ENCODE data around the gene FBXW2. TPM values are rescaled to one million over a fixed set of nuclear protein-coding genes. Genes with fewer than 3 reads are reported as not detected.

The FBXW2 gene
- total RNA-seq, 1 experiment from 2014 or later, result 46.0 TPM

- intact Hi-C loops (cut with micrococcal nuclease; ENCODE audit: unreplicated experiment), result no loop called here
- POLR2A ChIA-PET, result interaction anchor here (0.6 kb wide), 1 partner anchor 122 kb away, joined by 5 read pairs; no protein-coding TSS in a partner anchor
- CTCF ChIA-PET, result no interaction called here
These were observed 74.9 kb downstream of the FBXW2 start for GRCh38 chr9:120718316-120718715.

GRCh38 chr9:120717176-120717575 lies 76.0 kb downstream of the FBXW2 start:
- CTCF ChIA-PET, result interaction anchor here (0.7 kb wide), 1 partner anchor 19 kb away, joined by 3 read pairs; no protein-coding TSS in a partner anchor
- TF ChIP-seq, protein P1, sequence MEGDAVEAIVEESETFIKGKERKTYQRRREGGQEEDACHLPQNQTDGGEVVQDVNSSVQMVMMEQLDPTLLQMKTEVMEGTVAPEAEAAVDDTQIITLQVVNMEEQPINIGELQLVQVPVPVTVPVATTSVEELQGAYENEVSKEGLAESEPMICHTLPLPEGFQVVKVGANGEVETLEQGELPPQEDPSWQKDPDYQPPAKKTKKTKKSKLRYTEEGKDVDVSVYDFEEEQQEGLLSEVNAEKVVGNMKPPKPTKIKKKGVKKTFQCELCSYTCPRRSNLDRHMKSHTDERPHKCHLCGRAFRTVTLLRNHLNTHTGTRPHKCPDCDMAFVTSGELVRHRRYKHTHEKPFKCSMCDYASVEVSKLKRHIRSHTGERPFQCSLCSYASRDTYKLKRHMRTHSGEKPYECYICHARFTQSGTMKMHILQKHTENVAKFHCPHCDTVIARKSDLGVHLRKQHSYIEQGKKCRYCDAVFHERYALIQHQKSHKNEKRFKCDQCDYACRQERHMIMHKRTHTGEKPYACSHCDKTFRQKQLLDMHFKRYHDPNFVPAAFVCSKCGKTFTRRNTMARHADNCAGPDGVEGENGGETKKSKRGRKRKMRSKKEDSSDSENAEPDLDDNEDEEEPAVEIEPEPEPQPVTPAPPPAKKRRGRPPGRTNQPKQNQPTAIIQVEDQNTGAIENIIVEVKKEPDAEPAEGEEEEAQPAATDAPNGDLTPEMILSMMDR (IDR thresholded peaks at IDR 0.05), result no peak
- TF ChIP-seq POLR2AphosphoS5 (IDR thresholded peaks at IDR 0.05; ENCODE audit: low read depth, low read length), result no peak
- TF ChIP-seq SIN3A (IDR thresholded peaks at IDR 0.05; ENCODE audit: borderline replicate concordance, insufficient read depth, low read depth, low read length), result no peak
- no peak for TF ChIP-seq TCF7L2 (IDR thresholded peaks at IDR 0.05; ENCODE audit: low read depth, low read length)
- TF ChIP-seq, protein P2, sequence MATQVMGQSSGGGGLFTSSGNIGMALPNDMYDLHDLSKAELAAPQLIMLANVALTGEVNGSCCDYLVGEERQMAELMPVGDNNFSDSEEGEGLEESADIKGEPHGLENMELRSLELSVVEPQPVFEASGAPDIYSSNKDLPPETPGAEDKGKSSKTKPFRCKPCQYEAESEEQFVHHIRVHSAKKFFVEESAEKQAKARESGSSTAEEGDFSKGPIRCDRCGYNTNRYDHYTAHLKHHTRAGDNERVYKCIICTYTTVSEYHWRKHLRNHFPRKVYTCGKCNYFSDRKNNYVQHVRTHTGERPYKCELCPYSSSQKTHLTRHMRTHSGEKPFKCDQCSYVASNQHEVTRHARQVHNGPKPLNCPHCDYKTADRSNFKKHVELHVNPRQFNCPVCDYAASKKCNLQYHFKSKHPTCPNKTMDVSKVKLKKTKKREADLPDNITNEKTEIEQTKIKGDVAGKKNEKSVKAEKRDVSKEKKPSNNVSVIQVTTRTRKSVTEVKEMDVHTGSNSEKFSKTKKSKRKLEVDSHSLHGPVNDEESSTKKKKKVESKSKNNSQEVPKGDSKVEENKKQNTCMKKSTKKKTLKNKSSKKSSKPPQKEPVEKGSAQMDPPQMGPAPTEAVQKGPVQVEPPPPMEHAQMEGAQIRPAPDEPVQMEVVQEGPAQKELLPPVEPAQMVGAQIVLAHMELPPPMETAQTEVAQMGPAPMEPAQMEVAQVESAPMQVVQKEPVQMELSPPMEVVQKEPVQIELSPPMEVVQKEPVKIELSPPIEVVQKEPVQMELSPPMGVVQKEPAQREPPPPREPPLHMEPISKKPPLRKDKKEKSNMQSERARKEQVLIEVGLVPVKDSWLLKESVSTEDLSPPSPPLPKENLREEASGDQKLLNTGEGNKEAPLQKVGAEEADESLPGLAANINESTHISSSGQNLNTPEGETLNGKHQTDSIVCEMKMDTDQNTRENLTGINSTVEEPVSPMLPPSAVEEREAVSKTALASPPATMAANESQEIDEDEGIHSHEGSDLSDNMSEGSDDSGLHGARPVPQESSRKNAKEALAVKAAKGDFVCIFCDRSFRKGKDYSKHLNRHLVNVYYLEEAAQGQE (IDR thresholded peaks at IDR 0.05; ENCODE audit: insufficient read depth in 1 of 2, low read depth in 2 of 2, low read length in 1 of 2), result no peak
- no peak for ATAC-seq
- Histone ChIP-seq H3K4me1 (ENCODE audit: control insufficient read depth, insufficient read depth, low read length) (peaks cover 16% of the 10 kb centered on the region), H3K4me3 (ENCODE audit: low read depth in 2 of 2, low read length in 2 of 2) (no peak overlapping the region), H3K27ac (ENCODE audit: low read length) (no peak overlapping the region), H3K27me3 (ENCODE audit: control insufficient read depth, insufficient read depth, low read length) (no peaks in the 10 kb centered on the region), H3K9me3 (ENCODE audit: control insufficient read depth, insufficient read depth, low read depth, low read length) (no peaks in the 10 kb centered on the region), H3K36me3 (ENCODE audit: control insufficient read depth, insufficient read depth, low read length) (no peaks in the 10 kb centered on the region)
- POLR2A ChIA-PET, result no interaction called here
- DNase-seq (ENCODE audit: low read depth, low spot score), result no peak
- BruUV-seq (replicated peaks), result no TSS peak
- in situ Hi-C loops (cut with HindIII; ENCODE audit: low pct_unique_long_range_greater_than_20kb, low sequenced_read_pairs), result no loop called here
- intact Hi-C loops (cut with micrococcal nuclease; ENCODE audit: unreplicated experiment), result no loop called here

More at GRCh38 chr9:120718316-120718715, 74.9 kb downstream of the FBXW2 start:
- TF ChIP-seq TCF7L2 (IDR thresholded peaks at IDR 0.05; ENCODE audit: low read depth, low read length), result no peak
- TF ChIP-seq, protein P1 (IDR thresholded peaks at IDR 0.05), result no peak
- no peak for TF ChIP-seq POLR2AphosphoS5 (IDR thresholded peaks at IDR 0.05; ENCODE audit: low read depth, low read length)
- TF ChIP-seq, protein P2 (IDR thresholded peaks at IDR 0.05; ENCODE audit: insufficient read depth in 1 of 2, low read depth in 2 of 2, low read length in 1 of 2), result no peak
- TF ChIP-seq SIN3A (IDR thresholded peaks at IDR 0.05; ENCODE audit: borderline replicate concordance, insufficient read depth, low read depth, low read length), result no peak
- H3K4me1 ChIP-seq (ENCODE audit: control insufficient read depth, insufficient read depth, low read length), result peaks cover 6% of the 10 kb centered on the region
- H3K27me3 ChIP-seq (ENCODE audit: control insufficient read depth, insufficient read depth, low read length), result no peaks in the 10 kb centered on the region
- ATAC-seq (no peak), DNase-seq (ENCODE audit: low read depth, low spot score) (no peak)
- no peak overlapping the region for H3K27ac ChIP-seq (ENCODE audit: low read length)
- H3K9me3 ChIP-seq (ENCODE audit: control insufficient read depth, insufficient read depth, low read depth, low read length), result no peaks in the 10 kb centered on the region
- BruUV-seq (replicated peaks), result no TSS peak
- H3K36me3 ChIP-seq (ENCODE audit: control insufficient read depth, insufficient read depth, low read length), result no peaks in the 10 kb centered on the region
- in situ Hi-C loops (cut with HindIII; ENCODE audit: low pct_unique_long_range_greater_than_20kb, low sequenced_read_pairs), result no loop called here
- H3K4me3 ChIP-seq (ENCODE audit: low read depth in 2 of 2, low read length in 2 of 2), result no peak overlapping the region
